ENCODE results near the gene SLC25A44.

SLC25A44 gene

GRCh38 chr1:156245451-156246232 lies 51.7 kb downstream of the SLC25A44 start:
- Histone ChIP-seq H3K4me3 (ENCODE audit: low read length) (no peak overlapping the region), H3K27me3 (replicated peaks; ENCODE audit: control insufficient read depth, insufficient read depth, low read length) (peaks cover 7% of the 10 kb centered on the region), H3K4me1 (ENCODE audit: control insufficient read depth, insufficient read depth, low read length) (peaks cover 11% of the 10 kb centered on the region), H3K36me3 (ENCODE audit: control insufficient read depth, insufficient read depth, low read length, severe bottlenecking) (peaks cover 18% of the 10 kb centered on the region), H3K9ac (ENCODE audit: low read length) (no peak overlapping the region), H3K9me3 (ENCODE audit: control insufficient read depth, low read length) (no peaks in the 10 kb centered on the region)
- DNase-seq (ENCODE audit: low read depth): peak; percentile 50

- H3K4me3 ChIP-seq (ENCODE audit: low read length): no peak overlapping the region
- H3K4me1 ChIP-seq (ENCODE audit: control insufficient read depth, insufficient read depth, low read length): peaks cover 11% of the 10 kb centered on the region
- no peak overlapping the region for H3K9ac ChIP-seq (ENCODE audit: low read length)
- peaks cover 7% of the 10 kb centered on the region for H3K27me3 ChIP-seq (replicated peaks; ENCODE audit: control insufficient read depth, insufficient read depth, low read length)
- no peak for DNase-seq (ENCODE audit: low read depth)
- H3K9me3 ChIP-seq (ENCODE audit: control insufficient read depth, low read length): no peaks in the 10 kb centered on the region
- peaks cover 24% of the 10 kb centered on the region for H3K36me3 ChIP-seq (ENCODE audit: control insufficient read depth, insufficient read depth, low read length, severe bottlenecking)
Measured at GRCh38 chr1:156246241-156246780, 52.4 kb downstream of the SLC25A44 start.

GRCh38 chr1:156246781-156247459 lies 53.0 kb downstream of the SLC25A44 start:
- Histone ChIP-seq H3K4me3 (ENCODE audit: low read length) (no peak overlapping the region), H3K27me3 (replicated peaks; ENCODE audit: control insufficient read depth, insufficient read depth, low read length) (peaks cover 7% of the 10 kb centered on the region), H3K9ac (ENCODE audit: low read length) (no peak overlapping the region), H3K4me1 (ENCODE audit: control insufficient read depth, insufficient read depth, low read length) (peaks cover 11% of the 10 kb centered on the region), H3K36me3 (ENCODE audit: control insufficient read depth, insufficient read depth, low read length, severe bottlenecking) (peaks cover 30% of the 10 kb centered on the region), H3K9me3 (ENCODE audit: control insufficient read depth, low read length) (no peaks in the 10 kb centered on the region)
- DNase-seq (ENCODE audit: low read depth): no peak

GRCh38 chr1:156247460-156248322 lies 53.8 kb downstream of the SLC25A44 start, which contains the start of gene PAQR6:
PAQR6 (minus strand) TSS chr1:156248056; CDS start chr1:156246731, 1,325 bp downstream.
- no peak for DNase-seq (ENCODE audit: low read depth)
- Histone ChIP-seq H3K9ac (ENCODE audit: low read length) (no peak within 1 kb of the TSS), H3K27me3 (replicated peaks; ENCODE audit: control insufficient read depth, insufficient read depth, low read length) (peaks cover 7% of the 10 kb centered on the region), H3K36me3 (ENCODE audit: control insufficient read depth, insufficient read depth, low read length, severe bottlenecking) (peaks cover 38% of the 10 kb centered on the region), H3K4me1 (ENCODE audit: control insufficient read depth, insufficient read depth, low read length) (peaks cover 11% of the 10 kb centered on the region), H3K4me3 (ENCODE audit: low read length) (no peak within 1 kb of the TSS), H3K9me3 (ENCODE audit: control insufficient read depth, low read length) (no peaks in the 10 kb centered on the region)

- peaks cover 11% of the 10 kb centered on the region for H3K4me1 ChIP-seq (ENCODE audit: control insufficient read depth, insufficient read depth, low read length)
- peaks cover 44% of the 10 kb centered on the region for H3K36me3 ChIP-seq (ENCODE audit: control insufficient read depth, insufficient read depth, low read length, severe bottlenecking)
- no peak overlapping the region for H3K4me3 ChIP-seq (ENCODE audit: low read length)
- peaks cover 7% of the 10 kb centered on the region for H3K27me3 ChIP-seq (replicated peaks; ENCODE audit: control insufficient read depth, insufficient read depth, low read length)
- no peak for DNase-seq (ENCODE audit: low read depth)
- no peaks in the 10 kb centered on the region for H3K9me3 ChIP-seq (ENCODE audit: control insufficient read depth, low read length)
- H3K9ac ChIP-seq (ENCODE audit: low read length): no peak overlapping the region
Measured at GRCh38 chr1:156248323-156248683, 54.4 kb downstream of the SLC25A44 start.

- Histone ChIP-seq H3K4me1 (ENCODE audit: control insufficient read depth, insufficient read depth, low read length) (peaks cover 11% of the 10 kb centered on the region), H3K36me3 (ENCODE audit: control insufficient read depth, insufficient read depth, low read length, severe bottlenecking) (peaks cover 57% of the 10 kb centered on the region), H3K4me3 (ENCODE audit: low read length) (no peak overlapping the region), H3K9me3 (ENCODE audit: control insufficient read depth, low read length) (no peaks in the 10 kb centered on the region), H3K27me3 (replicated peaks; ENCODE audit: control insufficient read depth, insufficient read depth, low read length) (peaks cover 7% of the 10 kb centered on the region), H3K9ac (ENCODE audit: low read length) (no peak overlapping the region)
- DNase-seq (ENCODE audit: low read depth): no peak
Measured at GRCh38 chr1:156249593-156249992, 55.7 kb downstream of the SLC25A44 start.

- H3K4me1 ChIP-seq (ENCODE audit: control insufficient read depth, insufficient read depth, low read length): peaks cover 8% of the 10 kb centered on the region
- no peaks in the 10 kb centered on the region for H3K9me3 ChIP-seq (ENCODE audit: control insufficient read depth, low read length)
- H3K4me3 ChIP-seq (ENCODE audit: low read length): no peak overlapping the region
- H3K36me3 ChIP-seq (ENCODE audit: control insufficient read depth, insufficient read depth, low read length, severe bottlenecking): peaks cover 69% of the 10 kb centered on the region
- no peaks in the 10 kb centered on the region for H3K27me3 ChIP-seq (replicated peaks; ENCODE audit: control insufficient read depth, insufficient read depth, low read length)
- no peak for DNase-seq (ENCODE audit: low read depth)
- H3K9ac ChIP-seq (ENCODE audit: low read length): no peak overlapping the region
Measured at GRCh38 chr1:156251527-156251926, 57.6 kb downstream of the SLC25A44 start.

- peaks cover 91% of the 10 kb centered on the region for H3K36me3 ChIP-seq (ENCODE audit: control insufficient read depth, insufficient read depth, low read length, severe bottlenecking)
- no peaks in the 10 kb centered on the region for H3K4me1 ChIP-seq (ENCODE audit: control insufficient read depth, insufficient read depth, low read length)
- no peak overlapping the region for H3K4me3 ChIP-seq (ENCODE audit: low read length)
- DNase-seq (ENCODE audit: low read depth): no peak
- no peaks in the 10 kb centered on the region for H3K27me3 ChIP-seq (replicated peaks; ENCODE audit: control insufficient read depth, insufficient read depth, low read length)
- no peaks in the 10 kb centered on the region for H3K9me3 ChIP-seq (ENCODE audit: control insufficient read depth, low read length)
- no peak overlapping the region for H3K9ac ChIP-seq (ENCODE audit: low read length)
Measured at GRCh38 chr1:156253634-156254033, 59.7 kb downstream of the SLC25A44 start.

- Histone ChIP-seq H3K4me1 (ENCODE audit: control insufficient read depth, insufficient read depth, low read length) (peaks cover 6% of the 10 kb centered on the region), H3K27me3 (replicated peaks; ENCODE audit: control insufficient read depth, insufficient read depth, low read length) (no peaks in the 10 kb centered on the region), H3K36me3 (ENCODE audit: control insufficient read depth, insufficient read depth, low read length, severe bottlenecking) (peaks cover 86% of the 10 kb centered on the region), H3K4me3 (ENCODE audit: low read length) (no peak overlapping the region), H3K9me3 (ENCODE audit: control insufficient read depth, low read length) (no peaks in the 10 kb centered on the region), H3K9ac (ENCODE audit: low read length) (no peak overlapping the region)
- DNase-seq (ENCODE audit: low read depth): no peak
Measured at GRCh38 chr1:156257711-156258110, 63.8 kb downstream of the SLC25A44 start.

GRCh38 chr1:156258859-156259258 lies 65.0 kb downstream of the SLC25A44 start:
- Histone ChIP-seq H3K36me3 (ENCODE audit: control insufficient read depth, insufficient read depth, low read length, severe bottlenecking) (peaks cover 86% of the 10 kb centered on the region), H3K9ac (ENCODE audit: low read length) (no peak overlapping the region), H3K4me3 (ENCODE audit: low read length) (no peak overlapping the region), H3K9me3 (ENCODE audit: control insufficient read depth, low read length) (no peaks in the 10 kb centered on the region), H3K27me3 (replicated peaks; ENCODE audit: control insufficient read depth, insufficient read depth, low read length) (no peaks in the 10 kb centered on the region), H3K4me1 (ENCODE audit: control insufficient read depth, insufficient read depth, low read length) (peaks cover 13% of the 10 kb centered on the region)
- DNase-seq (ENCODE audit: low read depth): no peak

- no peak overlapping the region for H3K4me3 ChIP-seq (ENCODE audit: low read length)
- H3K4me1 ChIP-seq (ENCODE audit: control insufficient read depth, insufficient read depth, low read length): peaks cover 13% of the 10 kb centered on the region
- H3K36me3 ChIP-seq (ENCODE audit: control insufficient read depth, insufficient read depth, low read length, severe bottlenecking): peaks cover 85% of the 10 kb centered on the region
- no peak for DNase-seq (ENCODE audit: low read depth)
- no peaks in the 10 kb centered on the region for H3K27me3 ChIP-seq (replicated peaks; ENCODE audit: control insufficient read depth, insufficient read depth, low read length)
- H3K9ac ChIP-seq (ENCODE audit: low read length): no peak overlapping the region
- no peaks in the 10 kb centered on the region for H3K9me3 ChIP-seq (ENCODE audit: control insufficient read depth, low read length)
Measured at GRCh38 chr1:156259805-156260204, 65.9 kb downstream of the SLC25A44 start.
